ENCODE measurements around the gene SFMBT1. TPM values are rescaled to one million over a fixed set of nuclear protein-coding genes. Genes with fewer than 3 reads are reported as not detected.

The SFMBT1 gene
- polyA plus RNA-seq, 2 of the 4 experiments (the other 2 are of a cell fraction), result 7.0 to 9.9 TPM

DNA sequence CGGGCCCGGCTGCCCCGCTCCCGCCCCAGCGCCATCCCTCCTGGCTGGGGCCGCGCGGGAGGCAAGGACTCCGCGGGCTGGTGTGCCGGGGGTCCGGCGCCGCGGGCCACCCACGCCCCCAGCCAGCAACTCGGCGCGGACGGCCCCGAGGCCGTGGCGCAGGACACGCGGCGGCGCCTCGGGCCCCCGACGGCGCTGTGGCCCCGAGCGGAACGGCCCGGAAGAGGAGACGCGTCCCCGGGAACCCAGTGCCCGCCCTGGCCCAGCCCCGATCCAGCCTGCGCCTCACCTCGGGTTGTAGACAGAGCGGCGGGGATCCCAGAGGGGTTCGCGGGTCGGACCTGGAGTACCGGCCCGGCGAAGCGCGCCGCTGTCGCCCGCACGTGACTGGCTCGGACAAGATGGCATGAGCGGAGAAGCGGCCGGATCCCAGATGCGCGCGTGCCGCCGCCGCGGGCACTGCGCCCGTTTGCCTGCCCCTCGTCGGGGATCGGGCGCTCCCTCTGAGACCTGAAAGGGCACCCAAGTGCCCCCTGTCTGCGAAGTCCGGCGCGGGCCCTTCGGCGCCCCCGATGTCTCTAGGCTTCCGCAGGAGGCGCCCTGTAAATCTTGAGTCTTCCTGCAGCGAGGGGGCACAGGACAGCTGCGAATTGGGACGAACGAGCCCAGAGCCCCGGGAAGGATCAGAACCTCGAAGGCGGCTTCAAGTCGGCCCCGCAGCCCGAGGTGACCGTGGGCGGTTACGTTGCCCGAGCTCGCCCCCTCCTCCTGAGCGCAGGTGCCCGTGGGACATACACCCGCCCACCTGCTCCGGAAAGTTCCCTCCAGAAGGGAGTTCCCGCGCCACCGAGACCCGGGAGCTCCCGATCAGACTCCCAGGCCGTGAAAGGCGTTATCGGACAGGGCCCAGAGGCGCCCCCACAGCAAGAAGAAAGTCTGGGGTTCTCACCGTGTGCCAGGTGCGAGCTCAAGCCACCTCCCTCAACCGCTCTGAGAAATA is 598 bp upstream of the SFMBT1 start:
- ATAC-seq, result peak; percentile 86 to 92
- Histone ChIP-seq H3K9me3 (no peaks in the 10 kb centered on the region), H3K4me3 (peak overlapping the region; percentile 99), H3K4me1 (peaks cover 28% of the 10 kb centered on the region), H3K4me2 (peak overlapping the region; percentile 81), H3K27ac (peak overlapping the region; percentile 99 to 100)
- no peak for FAIRE-seq
- POLR2A ChIA-PET, result interaction anchor here (0.6 to 1.8 kb wide), 4 partner anchors 11 to 274 kb away, joined by 3 to 6 read pairs (median 4); no protein-coding TSS in a partner anchor
- peak; percentile 61 to 82 for DNase-seq (ENCODE audit: low read depth in 1 of 2, low spot score in 1 of 2)
- 5% methylated on average over 27 of the region's 113 CpGs for WGBS (ENCODE audit: missing lambda C conversion rate)
- CTCF ChIA-PET, result interaction anchor here (0.7 to 1.9 kb wide), 16 partner anchors 10 to 196 kb away, joined by 3 to 10 read pairs (median 4); no protein-coding TSS in a partner anchor
- TF ChIP-seq SREBF2 (IDR thresholded peaks at IDR 0.05), result no peak
- peak; percentile 12 to 45; a peak in 3 of 5 replicates for TF ChIP-seq RAD21 (conservative IDR thresholded peaks at IDR 0.05 in 1 of 2, IDR thresholded peaks at IDR 0.05 in 1 of 2)
- no peak for TF ChIP-seq ZNF302 (CRISPR knock-in tag; IDR thresholded peaks at IDR 0.05)
- peak; percentile 83 for TF ChIP-seq E2F6 (IDR thresholded peaks at IDR 0.05; ENCODE audit: borderline replicate concordance, low read depth)
- no peak for TF ChIP-seq POLR2AphosphoS2 (conservative IDR thresholded peaks at IDR 0.05; ENCODE audit: low read length)
- TF ChIP-seq RFX5 (IDR thresholded peaks at IDR 0.05), result no peak
- TF ChIP-seq TP53 (CRISPR knock-in tag; IDR thresholded peaks at IDR 0.05), result no peak
- no peak for TF ChIP-seq FOXS1 (CRISPR knock-in tag; IDR thresholded peaks at IDR 0.05)
- no peak for TF ChIP-seq CEBPB (IDR thresholded peaks at IDR 0.05)
- TF ChIP-seq ZSCAN20 (CRISPR knock-in tag; IDR thresholded peaks at IDR 0.05), result no peak
- no peak for TF ChIP-seq HOXB13 (CRISPR knock-in tag; IDR thresholded peaks at IDR 0.05; ENCODE audit: low read depth)
- no peak for TF ChIP-seq PBX3 (IDR thresholded peaks at IDR 0.05)
- TF ChIP-seq CHD2 (IDR thresholded peaks at IDR 0.05; ENCODE audit: low read length, partially characterized antibody), result no peak
- no peak for TF ChIP-seq FOSB (CRISPR knock-in tag; IDR thresholded peaks at IDR 0.05)
- TF ChIP-seq MYC (IDR thresholded peaks at IDR 0.05; ENCODE audit: borderline replicate concordance, low read length), result no peak; the same call in 1 of the 2 replicates
- TF ChIP-seq, protein P1, sequence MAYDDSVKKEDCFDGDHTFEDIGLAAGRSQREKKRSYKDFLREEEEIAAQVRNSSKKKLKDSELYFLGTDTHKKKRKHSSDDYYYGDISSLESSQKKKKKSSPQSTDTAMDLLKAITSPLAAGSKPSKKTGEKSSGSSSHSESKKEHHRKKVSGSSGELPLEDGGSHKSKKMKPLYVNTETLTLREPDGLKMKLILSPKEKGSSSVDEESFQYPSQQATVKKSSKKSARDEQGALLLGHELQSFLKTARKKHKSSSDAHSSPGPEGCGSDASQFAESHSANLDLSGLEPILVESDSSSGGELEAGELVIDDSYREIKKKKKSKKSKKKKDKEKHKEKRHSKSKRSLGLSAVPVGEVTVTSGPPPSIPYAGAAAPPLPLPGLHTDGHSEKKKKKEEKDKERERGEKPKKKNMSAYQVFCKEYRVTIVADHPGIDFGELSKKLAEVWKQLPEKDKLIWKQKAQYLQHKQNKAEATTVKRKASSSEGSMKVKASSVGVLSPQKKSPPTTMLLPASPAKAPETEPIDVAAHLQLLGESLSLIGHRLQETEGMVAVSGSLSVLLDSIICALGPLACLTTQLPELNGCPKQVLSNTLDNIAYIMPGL (CRISPR knock-in tag; IDR thresholded peaks at IDR 0.05; ENCODE audit: borderline replicate concordance), result 0 out of 2 replicates have a peak, but pooled peaks have one; percentile 43
- TF ChIP-seq HOXB5 (CRISPR knock-in tag; IDR thresholded peaks at IDR 0.05), result no peak
- no peak for TF ChIP-seq ATOH8 (CRISPR knock-in tag; IDR thresholded peaks at IDR 0.05; ENCODE audit: low read depth)
- TF ChIP-seq CBX2 (IDR thresholded peaks at IDR 0.05; ENCODE audit: borderline replicate concordance, low read depth), result no peak
- no peak for TF ChIP-seq PHF8 (IDR thresholded peaks at IDR 0.05; ENCODE audit: borderline replicate concordance, low read depth)
- no peak for TF ChIP-seq EHMT2 (IDR thresholded peaks at IDR 0.05; ENCODE audit: low read depth)
- no peak for TF ChIP-seq CHD4 (IDR thresholded peaks at IDR 0.05; ENCODE audit: borderline replicate concordance)
- no peak for TF ChIP-seq FOSL2 (IDR thresholded peaks at IDR 0.05)
- no peak for TF ChIP-seq FOSL2 (CRISPR knock-in tag; IDR thresholded peaks at IDR 0.05)
- TF ChIP-seq BHLHE40 (IDR thresholded peaks at IDR 0.05; ENCODE audit: low read depth, low read length), result no peak
- TF ChIP-seq, protein P2, sequence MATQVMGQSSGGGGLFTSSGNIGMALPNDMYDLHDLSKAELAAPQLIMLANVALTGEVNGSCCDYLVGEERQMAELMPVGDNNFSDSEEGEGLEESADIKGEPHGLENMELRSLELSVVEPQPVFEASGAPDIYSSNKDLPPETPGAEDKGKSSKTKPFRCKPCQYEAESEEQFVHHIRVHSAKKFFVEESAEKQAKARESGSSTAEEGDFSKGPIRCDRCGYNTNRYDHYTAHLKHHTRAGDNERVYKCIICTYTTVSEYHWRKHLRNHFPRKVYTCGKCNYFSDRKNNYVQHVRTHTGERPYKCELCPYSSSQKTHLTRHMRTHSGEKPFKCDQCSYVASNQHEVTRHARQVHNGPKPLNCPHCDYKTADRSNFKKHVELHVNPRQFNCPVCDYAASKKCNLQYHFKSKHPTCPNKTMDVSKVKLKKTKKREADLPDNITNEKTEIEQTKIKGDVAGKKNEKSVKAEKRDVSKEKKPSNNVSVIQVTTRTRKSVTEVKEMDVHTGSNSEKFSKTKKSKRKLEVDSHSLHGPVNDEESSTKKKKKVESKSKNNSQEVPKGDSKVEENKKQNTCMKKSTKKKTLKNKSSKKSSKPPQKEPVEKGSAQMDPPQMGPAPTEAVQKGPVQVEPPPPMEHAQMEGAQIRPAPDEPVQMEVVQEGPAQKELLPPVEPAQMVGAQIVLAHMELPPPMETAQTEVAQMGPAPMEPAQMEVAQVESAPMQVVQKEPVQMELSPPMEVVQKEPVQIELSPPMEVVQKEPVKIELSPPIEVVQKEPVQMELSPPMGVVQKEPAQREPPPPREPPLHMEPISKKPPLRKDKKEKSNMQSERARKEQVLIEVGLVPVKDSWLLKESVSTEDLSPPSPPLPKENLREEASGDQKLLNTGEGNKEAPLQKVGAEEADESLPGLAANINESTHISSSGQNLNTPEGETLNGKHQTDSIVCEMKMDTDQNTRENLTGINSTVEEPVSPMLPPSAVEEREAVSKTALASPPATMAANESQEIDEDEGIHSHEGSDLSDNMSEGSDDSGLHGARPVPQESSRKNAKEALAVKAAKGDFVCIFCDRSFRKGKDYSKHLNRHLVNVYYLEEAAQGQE (IDR thresholded peaks at IDR 0.05), result no peak
- TF ChIP-seq KDM5A (IDR thresholded peaks at IDR 0.05), result no peak
- TF ChIP-seq RCOR1 (IDR thresholded peaks at IDR 0.05; ENCODE audit: low read depth, low read length), result no peak
- TF ChIP-seq RARB (CRISPR knock-in tag; IDR thresholded peaks at IDR 0.05), result no peak
- TF ChIP-seq USF2 (IDR thresholded peaks at IDR 0.05), result peak; percentile 71
